HG03558 (cell line): ENCODE results near the gene ARHGEF2.
A peak's percentile ranks its signal among the peaks of the same experiment; 100 is the strongest.

Experiments used
- ATAC-seq: cut with Tn5 transposase; IDR thresholded peaks from one replicate; pipeline ENCODE4 v1.9.1; 2021; ENCODE audit warnings: moderate number of reproducible peaks; ENCODE audit not compliant: unreplicated experiment; ENCODE audit errors: extremely low read depth

The ARHGEF2 gene

DNA sequence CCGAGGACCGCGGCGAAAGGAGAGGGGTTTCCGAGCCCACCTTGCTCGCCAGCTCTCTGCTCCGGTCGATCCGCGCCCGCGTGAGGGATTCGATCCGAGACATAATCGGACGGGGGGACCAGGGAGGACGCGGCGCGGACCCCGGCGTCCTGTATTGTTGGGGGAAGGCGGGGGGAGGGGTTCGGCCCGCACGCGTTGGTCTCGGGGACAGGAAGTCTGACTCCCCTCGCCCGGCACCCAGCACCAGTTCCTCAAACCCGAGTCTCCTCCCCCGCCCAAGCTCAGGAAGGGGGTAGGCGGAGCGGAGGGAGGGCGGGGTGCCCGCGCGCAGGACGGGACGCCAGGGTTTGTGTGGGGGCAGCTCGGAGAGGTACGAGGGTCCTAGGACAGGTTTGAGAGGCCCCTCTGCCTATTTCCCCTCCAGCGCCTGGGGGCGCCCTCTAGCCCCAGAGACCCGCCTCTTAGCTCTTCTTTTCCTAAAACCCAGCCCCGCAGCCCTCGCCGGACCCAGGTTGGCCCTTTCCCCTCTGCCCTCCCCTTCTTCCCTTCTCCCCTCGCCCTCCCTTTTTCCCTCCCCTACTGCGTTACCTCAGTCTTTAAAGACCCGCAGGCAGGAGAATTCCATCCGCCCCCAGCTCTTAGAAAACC lies at the start of gene ARHGEF2:
ARHGEF2 (minus strand) TSS at position 223 of the 648 bp plus-strand sequence; CDS start at position 103, 120 bp downstream.
- no peak for ATAC-seq

DNA sequence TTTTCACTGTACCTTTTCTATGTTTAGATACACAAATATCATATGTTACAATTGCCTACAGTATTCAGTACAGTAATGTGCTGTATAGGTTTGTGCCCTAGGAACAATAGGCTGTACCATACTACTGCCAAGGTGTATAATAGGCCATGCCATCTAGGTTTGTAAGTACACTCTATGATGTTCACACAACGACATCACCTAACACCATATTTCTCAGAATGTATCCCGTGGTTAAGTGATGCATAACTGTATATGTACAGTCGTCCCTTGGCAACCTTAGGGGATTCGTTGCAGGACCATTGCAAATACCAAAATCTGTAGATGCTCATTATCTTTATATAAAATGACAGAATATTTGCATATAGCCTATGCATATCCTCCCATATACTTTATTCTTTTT lies 48.2 kb upstream of the ARHGEF2 start:
- ATAC-seq, result no peak

DNA sequence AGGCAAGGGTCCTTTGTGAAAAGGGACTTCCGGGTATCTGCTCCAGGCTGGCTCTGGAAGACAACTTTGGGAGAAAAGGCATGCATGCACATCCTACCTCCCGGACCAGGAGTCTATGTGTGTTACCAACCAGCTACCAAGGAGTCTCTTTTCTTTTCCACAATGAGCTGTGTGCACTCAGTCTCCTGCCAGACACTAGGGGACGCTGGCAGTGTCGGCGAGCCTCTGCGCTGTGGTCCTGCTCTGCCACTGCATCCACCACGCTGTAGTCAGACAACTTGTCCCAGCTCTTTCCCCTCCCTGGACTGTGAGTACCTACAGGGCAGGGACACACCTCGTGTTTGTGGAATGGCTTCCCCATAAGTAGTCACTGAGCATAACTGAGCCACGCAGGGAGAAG lies 47.5 kb upstream of the ARHGEF2 start:
- ATAC-seq, result no peak

DNA sequence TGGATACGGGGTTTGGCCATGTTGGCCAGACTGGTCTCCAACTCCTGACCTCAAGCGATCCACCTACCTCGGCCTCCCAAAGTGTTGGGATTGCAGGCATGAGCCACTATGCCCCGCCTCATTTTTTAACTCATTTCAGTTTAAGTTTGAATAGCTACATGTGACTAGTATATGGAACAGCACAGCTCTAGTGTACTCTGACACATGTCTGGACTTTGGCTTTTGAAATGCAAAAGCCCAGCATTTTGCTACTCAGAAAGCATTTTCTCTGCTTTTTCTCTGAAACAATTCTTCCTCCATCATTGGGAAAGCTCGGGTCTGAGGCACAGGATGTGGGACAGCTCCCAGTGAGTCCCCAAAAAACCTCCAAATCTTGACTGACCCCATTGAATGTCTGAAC lies 46.5 kb upstream of the ARHGEF2 start:
- ATAC-seq, result no peak

- ATAC-seq, result no peak
Observed at GRCh38 chr1:156021954-156022353, 43.6 kb upstream of the ARHGEF2 start.

DNA sequence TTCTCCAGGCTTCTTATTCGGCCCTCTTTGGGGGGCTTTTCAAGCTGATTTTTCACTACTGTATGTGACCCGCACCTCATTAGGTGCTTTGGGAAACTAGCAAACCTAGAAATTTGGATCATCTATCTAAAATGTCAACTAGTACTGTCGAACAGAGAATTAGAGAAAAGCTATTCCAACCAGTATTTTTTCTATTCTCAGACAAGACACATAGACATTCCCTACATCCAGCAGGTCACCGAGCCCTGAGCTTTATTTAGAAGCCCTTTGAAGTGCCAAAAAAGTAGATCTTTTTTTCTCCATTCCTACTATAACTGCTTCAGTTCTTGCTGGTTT lies 42.7 kb upstream of the ARHGEF2 start:
- no peak for ATAC-seq

GRCh38 chr1:156020293-156021092 lies 42.1 kb upstream of the ARHGEF2 start, which contains the start of gene SSR2:
Gene SSR2 (minus strand): TSS chr1:156020951. CDS start chr1:156020167, 784 bp downstream.
- peak; percentile 82 for ATAC-seq

DNA sequence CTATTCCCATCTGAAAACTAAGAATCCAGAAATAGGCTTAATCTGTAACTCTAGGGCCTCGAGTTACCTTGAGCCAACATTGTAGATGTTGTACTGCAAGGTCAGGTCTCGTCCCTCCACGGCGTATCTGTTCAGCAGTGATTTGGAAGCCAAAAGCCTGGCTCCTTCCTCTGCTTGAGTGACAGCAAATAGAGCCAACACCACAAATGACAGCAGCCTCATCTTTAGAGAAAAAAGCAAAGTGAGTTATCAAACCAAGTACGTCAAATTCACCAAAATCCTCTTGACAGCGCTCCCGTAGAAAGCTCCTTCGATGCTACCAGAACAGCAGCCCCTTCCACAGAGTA lies 41.6 kb upstream of the ARHGEF2 start:
- no peak for ATAC-seq

- ATAC-seq, result no peak
Observed at GRCh38 chr1:156014829-156015228, 36.5 kb upstream of the ARHGEF2 start.

DNA sequence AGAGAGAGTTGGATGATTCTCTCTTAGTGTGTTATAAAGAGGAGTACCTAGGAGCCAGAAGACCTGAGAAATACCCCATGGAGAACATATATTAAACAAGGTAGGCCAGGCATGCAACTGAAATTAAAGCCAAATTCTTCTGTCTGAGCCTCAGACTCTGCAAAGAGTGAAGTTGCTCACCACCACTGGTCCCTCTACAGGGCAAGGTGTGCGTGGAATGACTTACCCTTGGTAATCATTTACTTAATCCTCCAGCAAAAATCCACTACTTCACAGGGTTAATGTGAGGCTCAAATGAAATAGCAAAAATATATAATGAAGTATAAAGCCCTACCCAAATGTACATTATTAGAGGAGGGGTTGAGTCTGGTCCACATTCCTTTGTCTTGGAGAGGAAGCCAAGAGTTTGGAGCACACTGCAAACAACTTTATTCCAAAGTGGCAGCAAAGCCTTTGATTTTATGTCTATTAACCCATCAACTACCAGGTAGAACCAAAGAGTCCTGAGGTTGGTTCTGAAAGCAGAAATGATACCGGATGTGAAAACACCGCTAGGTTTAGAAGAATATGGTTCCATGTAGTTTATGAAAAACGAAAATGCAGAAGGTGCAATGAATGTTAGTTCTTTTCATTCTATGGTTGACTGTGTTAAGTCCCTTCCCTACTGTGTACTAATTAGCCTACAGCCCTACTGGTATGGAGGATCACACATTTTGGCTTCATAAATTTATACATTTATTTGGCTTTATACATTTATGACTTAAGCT lies 33.9 kb upstream of the ARHGEF2 start:
- peak; percentile 45 for ATAC-seq

- no peak for ATAC-seq
Observed at GRCh38 chr1:156009404-156009803, 31.1 kb upstream of the ARHGEF2 start.

DNA sequence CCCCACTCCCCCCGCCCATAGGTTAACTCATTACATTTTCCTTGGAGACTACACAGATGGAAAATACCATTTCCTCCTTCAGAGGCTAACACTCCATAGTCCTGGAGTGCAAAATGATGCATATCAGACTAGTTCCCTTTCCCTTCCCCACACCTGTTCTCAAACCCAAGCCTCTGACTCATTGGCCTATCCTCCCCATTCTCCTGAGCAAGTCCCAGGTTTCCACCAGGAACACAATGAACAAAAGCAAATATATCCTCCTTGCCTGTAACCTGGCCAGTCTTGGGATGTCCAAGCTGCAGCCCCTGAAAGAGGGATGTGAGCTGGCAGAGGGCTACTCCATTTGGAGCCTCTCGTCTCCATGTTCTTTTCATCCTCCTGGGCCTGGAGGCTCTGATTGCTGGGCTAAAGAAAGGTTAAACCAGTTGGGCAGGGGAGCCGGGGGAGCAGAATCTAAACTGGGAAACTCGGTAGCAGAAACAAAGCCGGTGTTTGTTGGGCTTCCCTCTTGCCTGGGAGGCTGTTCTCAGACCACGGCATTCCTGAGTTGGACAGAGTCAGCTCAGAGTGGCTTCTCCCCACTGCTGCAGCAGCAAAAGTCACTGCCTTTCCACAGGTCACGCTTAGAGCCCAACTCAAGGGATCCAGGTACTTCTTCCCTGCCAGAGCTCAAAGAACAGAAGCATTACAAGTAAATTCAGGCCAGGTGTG lies 28.5 kb upstream of the ARHGEF2 start:
- no peak for ATAC-seq

DNA sequence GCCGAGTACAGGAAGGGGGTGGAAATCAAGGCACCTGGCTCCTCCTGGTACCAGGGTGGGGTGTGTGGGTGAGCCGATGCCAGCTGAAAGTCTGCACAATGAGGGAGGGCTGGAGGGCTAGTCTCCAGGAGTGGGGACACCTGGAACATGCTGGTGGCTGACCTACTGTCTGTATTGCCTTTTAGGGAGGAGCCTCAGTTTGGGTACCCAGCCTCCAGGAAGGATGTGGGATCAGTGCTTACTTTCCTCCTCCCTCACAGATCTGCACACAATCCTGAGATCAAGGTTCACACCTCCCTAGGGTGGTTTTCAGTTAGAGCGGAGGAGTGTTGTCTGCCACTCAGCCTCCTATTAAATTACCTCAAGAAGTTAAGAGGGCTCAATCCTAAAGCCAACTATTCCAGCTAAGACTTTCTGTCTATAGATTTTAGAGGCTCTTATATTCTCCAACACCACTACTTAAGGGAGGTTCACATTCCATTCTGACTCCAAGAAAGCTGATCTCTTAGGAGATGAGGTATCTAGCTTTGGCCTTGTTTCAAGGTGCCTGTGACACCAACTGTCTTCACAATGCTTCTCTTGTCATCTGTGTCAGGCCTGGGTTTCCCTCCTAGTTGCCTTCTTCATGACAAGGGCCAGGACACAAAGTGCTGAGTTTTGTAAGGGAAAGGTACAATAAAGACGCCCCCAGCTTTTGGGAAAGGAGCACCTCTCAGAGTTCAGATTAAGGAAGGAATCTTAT lies 26.7 kb upstream of the ARHGEF2 start:
- no peak for ATAC-seq

- no peak for ATAC-seq
Observed at GRCh38 chr1:156003923-156004188, 25.5 kb upstream of the ARHGEF2 start.

- ATAC-seq, result no peak
Observed at GRCh38 chr1:156002188-156002911, 24.0 kb upstream of the ARHGEF2 start.

DNA sequence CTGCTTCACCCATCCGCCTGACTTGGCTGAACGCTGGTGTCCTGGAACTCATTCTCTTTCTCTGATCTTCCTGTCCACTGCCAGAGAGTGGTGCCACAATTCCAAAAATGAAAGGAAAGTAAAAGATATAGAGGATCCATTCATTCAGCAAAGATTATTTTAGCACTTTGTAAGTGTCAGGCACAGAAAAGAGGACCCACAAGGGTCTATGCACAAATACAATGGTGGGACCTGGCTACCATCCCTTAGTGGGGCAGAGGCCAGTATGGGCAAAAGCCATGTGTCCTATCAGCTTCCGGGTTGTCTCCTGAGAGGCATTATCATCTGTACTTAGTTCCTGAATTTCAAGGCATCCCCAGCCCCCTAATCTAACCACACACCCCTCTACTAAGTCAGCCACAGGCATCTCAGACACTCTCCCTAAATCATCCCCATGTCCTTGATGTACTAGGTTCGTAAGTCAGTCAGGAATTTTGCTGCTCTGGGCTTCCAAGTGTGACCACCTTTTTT lies 23.4 kb upstream of the ARHGEF2 start:
- ATAC-seq, result no peak

DNA sequence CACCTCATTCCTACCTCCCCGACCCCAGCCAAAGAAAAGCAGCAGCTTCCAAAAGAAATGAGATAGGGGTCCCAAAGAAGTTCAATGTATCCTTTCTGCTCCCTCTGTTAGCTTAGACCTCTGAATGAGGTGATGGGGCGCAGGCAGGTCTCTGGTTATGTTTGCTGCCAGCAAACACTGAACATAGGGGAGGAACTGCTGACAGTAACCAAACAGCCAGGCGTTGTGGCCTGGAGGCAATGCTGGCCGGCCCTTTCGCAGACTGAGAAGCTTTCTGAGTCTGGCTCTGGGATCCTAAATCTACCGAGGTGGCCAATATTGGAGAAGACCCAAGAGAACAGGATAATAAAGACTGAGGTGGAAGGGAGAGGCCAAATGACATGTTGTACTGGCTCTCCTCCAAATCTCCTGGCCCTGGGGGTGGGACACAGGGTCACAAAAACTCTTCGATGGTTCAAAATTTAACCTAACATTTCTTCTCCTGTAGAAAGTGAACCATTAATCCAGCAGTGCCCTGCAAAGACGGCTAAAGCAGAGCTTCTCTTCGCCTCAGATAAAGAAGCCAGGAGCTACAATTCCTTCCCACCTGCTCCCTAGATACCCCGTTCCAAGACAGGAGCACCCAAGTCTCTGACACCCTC lies 22.8 kb upstream of the ARHGEF2 start:
- no peak for ATAC-seq

- no peak for ATAC-seq
Observed at GRCh38 chr1:155999964-156000363, 21.6 kb upstream of the ARHGEF2 start.

DNA sequence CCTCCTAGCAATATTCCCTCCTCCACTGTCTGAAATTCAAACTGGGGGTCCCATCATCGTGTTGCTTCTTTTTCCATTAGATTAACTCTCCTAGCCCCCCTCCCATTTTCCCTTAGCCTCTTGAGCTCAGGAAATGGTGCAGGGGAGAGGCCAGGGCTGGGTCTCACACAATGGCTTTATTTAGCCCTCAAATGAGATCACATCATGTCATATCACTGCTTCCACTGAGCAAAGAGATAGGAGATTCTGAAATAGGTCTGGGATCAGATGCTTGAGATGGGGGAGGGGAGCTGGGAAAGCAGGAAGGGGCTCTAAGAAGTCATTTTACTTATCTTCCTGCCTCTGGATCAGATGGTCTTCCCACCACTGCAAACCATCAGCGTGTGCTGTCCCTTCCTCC lies 17.8 kb upstream of the ARHGEF2 start:
- ATAC-seq, result no peak
